Measurements from ENCODE around the gene B3GAT1. TPM values are rescaled to one million over a fixed set of nuclear protein-coding genes. Genes with fewer than 3 reads are reported as not detected.
"Not testable (repeated sequence)": the region's sequence is repeated elsewhere in the genome, so short reads cannot be mapped to it uniquely, and the experiment has no call there.

The B3GAT1 gene
- polyA plus RNA-seq, 10 donors, result 0.19 to 0.48 (median 0.29) TPM

DNA sequence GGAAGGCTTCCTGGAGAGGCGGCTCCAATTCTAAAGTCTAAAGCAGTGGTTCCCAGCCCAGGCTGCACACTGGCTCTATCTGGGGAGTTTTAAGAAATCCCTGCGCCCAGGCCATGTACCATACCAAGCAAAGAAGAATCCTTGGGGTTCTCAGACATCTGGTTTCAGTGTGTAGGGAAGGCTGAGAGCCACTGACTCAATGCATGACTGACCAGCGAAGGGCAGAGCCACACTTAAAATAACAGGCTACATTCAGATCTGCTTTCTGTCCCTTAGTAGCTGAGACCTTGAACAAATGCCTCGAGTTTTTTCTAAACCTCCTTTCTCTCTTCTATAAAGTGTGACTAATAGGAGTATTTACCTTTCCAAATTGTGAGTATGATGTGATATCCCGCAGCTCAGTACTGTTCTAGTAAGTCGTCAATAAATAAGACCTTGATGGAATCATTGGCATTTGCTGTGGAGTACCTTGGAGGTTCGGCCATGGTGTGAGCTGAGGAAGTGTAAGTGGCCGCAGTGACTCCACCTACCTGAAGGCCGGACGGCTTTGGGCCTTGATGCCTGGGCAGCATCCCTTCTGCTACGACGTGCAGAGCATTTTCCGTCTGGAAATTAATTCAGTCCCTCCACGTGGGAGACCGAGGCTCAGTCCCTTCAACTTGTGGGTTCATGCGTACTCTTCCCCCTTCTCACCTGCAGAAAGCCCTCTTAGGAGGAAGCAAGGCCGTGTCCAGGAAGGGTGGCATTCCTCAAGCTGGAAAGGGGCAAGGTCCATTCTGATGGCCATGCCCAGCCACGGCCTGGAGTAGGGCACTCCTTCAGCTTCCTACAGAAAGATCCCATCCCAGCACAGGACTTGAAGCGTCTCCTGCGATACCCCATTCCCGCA is 55.1 kb downstream of the B3GAT1 start:
- DNase-seq, result no peak

GRCh38 chr11:134355656-134356055 is 56.4 kb downstream of the B3GAT1 start:
- DNase-seq, result no peak

DNA sequence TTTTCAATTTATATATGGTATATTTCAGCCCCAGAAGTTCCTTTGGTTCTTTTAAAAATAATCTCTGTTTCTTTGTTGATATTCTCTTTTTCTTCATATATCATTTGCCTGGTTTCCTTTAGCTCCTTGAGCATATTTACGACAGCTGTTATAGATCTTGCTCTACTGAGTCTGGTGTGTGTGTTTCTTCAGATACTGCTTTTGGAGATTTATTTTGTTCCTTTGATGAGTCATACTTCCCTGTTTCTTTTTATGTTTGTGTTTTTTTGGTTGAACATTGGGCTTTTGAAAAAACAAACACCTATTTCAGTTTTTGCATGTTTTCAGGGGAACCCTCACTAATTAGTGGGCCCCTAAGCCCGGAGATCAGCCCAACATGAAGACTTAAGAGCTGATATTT is 56.9 kb downstream of the B3GAT1 start:
- no peak for DNase-seq

GRCh38 chr11:134352111-134352510 is 59.9 kb downstream of the B3GAT1 start:
- DNase-seq, result no peak

GRCh38 chr11:134350381-134350780 is 61.7 kb downstream of the B3GAT1 start:
- DNase-seq, result no peak

DNA sequence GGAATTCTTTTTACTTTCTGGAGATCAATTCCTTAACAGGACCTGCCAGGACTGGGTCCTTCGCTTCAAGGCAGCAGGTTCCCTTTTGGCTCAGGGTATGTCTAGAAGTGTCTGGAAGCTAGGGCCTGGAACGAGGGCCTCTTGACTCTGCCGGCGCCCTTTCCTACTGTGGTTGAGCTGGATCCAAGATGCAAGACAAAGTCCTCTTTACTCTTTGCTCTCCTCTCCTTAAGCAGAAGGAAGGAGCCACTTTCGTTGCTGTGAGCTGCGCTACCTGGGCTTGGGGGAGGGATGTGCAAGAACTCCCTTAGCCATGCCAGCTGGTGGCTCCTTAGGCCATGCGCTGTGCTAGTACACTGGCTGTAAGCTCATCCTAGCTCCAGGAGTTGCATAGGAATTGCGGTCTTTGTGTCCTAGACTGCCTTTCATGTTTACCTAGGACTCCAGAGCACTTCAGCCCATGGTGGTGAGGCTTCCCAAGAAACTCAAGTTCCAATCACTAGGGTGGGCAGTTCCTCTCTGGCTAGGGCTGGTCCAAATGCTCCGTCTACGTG is 62.2 kb downstream of the B3GAT1 start:
- no peak for DNase-seq

GRCh38 chr11:134349109-134349801 is 62.8 kb downstream of the B3GAT1 start:
- DNase-seq, result no peak

DNA sequence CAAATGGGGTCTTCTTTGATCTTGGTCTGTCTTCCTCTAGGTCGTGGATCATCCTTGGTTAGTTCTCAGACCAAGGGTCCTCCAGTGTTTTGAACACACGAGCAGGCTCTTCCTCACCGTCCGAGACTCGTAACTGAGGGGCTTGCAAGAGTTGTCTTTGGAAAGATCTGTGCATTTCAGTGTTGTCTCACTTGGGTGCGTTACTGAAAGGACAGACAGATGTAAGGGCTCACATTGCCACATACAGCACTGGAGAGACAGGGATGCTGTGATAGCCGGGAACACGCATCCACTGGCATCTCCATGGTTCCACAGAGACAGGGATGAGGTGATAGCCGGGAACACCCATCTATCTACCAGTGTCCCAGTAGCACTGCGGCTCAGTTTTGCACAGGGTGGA is 64.6 kb downstream of the B3GAT1 start:
- no peak for DNase-seq

DNA sequence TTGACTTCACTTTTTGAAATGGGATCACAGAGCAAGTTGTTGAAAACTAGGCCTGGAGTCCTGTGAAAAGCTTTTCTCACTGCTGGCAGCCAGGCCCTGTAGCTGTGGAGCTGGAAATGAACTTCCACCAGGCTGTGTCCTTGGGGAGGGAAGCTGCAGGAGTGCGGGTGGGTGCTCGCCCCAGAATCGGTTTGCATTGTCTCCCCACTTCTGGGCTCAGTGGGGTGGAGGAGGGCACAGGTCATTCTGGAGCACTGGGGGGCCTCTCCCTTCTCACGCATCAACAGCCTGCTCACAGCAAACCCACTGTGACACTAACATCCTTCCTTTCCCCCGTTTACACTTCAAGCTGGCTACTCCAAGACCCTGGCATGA is 65.1 kb downstream of the B3GAT1 start:
- DNase-seq, result no peak

DNA sequence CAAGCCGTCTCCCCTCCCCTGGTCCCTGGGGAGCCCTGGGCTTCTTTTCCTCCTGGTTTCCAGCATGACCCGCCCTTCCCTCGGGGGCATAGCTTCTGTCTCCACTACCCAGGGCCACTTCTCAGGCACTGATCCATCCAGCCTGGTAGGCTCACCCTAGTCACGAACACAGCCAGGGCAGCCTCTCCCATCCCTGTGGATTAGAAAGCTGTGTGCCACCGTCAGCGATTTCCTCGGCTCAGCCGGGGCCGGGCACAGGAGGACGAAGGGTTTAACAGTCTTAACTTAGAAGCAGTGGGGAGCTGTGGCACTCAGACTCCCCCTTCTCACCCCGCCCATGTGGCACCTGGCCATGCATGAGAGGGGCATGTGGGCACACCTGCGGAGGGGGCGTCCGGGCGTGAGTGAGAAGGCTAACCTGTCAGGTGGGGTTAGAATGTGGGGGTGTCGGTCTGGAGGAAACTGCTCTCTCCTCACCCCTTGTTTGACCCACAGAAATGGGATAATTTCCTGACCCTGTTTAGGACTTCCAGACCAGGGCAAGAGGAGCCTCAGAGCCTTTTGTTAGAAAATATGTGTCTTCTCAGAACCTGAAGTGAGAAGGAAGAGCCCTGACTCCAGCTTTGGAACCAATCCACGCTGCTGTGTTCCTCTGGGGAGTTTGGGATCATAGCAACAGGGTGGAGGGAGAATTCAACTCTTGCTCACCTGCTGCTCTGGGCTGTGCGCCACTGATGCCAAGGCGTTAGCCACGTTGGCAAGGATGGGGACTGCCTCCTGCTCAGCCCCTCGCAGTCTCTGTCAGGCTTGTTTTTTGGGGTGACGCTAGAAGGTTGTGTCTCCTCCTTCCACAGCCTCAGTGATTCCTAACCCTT is 65.7 kb downstream of the B3GAT1 start:
- no peak for DNase-seq

DNA sequence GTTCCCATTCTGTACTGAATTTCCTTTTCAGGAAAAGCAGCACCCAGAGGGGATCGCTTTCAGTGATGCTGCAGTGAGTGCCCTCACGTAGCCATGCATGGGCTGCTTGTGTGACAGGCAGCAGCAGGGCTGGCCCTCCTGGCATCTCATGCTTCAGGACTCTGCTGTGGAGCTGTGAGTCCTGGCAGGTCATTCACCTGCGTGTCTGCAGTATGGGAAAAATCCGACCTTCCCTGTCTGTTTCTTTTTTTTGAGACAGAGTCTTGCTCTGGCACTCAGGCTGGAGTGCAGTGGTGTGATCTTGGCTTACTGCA is 66.8 kb downstream of the B3GAT1 start:
- DNase-seq, result no peak

GRCh38 chr11:134344497-134345236 is 67.4 kb downstream of the B3GAT1 start:
- not testable (repeated sequence) for DNase-seq

GRCh38 chr11:134343646-134344045 is 68.4 kb downstream of the B3GAT1 start:
- no peak for DNase-seq

DNA sequence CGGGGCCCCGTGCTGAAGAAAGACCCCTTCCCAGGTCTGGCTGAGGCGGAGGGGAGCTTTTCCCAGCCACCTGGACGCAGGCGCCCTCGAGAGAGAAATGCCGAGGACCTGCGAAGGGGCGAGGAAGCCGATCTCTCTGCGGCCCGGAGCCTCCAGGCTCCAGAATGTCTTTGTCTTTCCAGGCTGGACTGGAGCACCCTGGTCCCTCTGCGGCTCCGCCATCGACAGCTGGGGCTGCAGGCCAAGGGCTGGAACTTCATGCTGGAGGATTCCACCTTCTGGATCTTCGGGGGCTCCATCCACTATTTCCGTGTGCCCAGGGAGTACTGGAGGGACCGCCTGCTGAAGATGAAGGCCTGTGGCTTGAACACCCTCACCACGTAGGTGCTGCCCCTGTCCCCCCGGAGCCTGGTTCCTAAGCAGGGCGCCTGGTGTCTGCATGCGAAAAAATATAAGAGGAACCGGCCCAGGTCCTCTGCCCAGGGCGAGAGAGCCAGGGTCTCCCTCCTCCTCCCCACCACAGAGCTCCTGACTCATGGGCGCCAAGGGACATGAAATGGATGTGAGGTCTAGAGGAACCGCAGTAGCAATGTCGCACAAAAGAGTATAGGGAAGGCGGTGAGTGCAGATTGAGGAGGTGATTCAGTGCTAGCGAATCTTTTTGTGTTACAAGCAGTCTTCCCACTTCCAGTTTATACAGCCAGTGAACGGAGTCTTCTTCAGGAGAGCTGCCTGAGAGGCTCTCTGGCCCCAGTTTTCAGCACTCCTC is 69.3 kb downstream of the B3GAT1 start:
- no peak for DNase-seq

- DNase-seq, result no peak
Measured at GRCh38 chr11:134341805-134342571, 70.1 kb downstream of the B3GAT1 start.

DNA sequence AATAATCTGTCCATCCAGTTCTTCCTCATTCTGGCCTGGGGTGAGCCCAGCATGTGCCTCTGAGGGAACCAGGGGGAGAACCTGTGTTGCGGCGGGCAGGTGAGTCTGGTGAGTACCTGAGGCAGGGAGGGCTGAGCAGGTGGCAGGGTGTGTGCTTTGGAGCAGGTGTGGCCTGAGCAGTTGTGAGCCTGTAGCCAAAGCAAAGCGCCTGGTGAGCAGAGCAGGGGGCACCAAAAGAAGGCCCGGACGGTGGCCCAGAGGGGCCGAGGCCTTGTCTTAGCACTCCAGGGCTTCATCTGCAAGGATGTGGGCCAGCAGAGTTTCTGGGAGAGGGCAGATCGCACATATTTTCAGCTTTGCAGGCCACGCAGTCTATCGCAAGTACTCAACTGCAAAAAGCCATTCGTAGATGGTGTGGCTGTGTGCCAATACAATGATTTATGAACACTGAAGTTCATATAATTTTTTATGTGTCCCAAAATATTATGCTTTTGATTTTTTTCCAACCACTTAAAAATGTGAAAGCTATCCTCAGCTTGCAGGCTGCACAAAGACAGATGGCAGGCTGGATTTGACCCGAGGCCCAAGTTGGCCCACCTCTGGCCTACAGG is 71.6 kb downstream of the B3GAT1 start:
- no peak for DNase-seq

GRCh38 chr11:134339756-134340155 is 72.3 kb downstream of the B3GAT1 start:
- DNase-seq, result no peak

- DNase-seq, result no peak
Measured at GRCh38 chr11:134338654-134339053, 73.4 kb downstream of the B3GAT1 start.

- no peak for DNase-seq
Measured at GRCh38 chr11:134338068-134338467, 74.0 kb downstream of the B3GAT1 start.
